Sigmoid colon (tissue), 7 donors: ENCODE measurements around the gene FOXN4. TPM values are rescaled to one million over a fixed set of nuclear protein-coding genes. Genes with fewer than 3 reads are reported as not detected.

Experiments
- DNase-seq: peaks from one replicate; pipeline ENCODE4 v3.0.0-alpha.2; 2019
- H3K27ac ChIP-seq, 4 donors: fragments of 200-600 bp; sonication (generic); one replicate each; pipeline ENCODE4 v1.5.1; 2016 to 2019; ENCODE audit warnings: mild to moderate bottlenecking in 1 of 4
- H3K27me3 ChIP-seq, 3 donors: fragments of 200-600 bp; sonication (generic); one replicate each; pipeline ENCODE4 v1.5.1; 2019; ENCODE audit warnings: mild to moderate bottlenecking in 1 of 3
- H3K36me3 ChIP-seq, 4 donors: fragments of 200-600 bp; sonication (generic); one replicate each; pipeline ENCODE4 v1.5.1; 2016 to 2019
- H3K4me1 ChIP-seq, 4 donors: fragments of 200-600 bp; sonication (generic); one replicate each; pipeline ENCODE4 v1.5.1; 2017 to 2019
- H3K4me3 ChIP-seq, 4 donors: fragments of 200-600 bp; sonication (generic); one replicate each; pipeline ENCODE4 v1.5.1; 2017 to 2019; ENCODE audit warnings: mild to moderate bottlenecking in 2 of 4, moderate library complexity in 1 of 4
- H3K9me3 ChIP-seq, 4 donors: fragments of 200-600 bp in 3 of 4; sonication (generic) in 3 of 4; one replicate each; pipeline versions ENCODE4 v1.5.1 to v1.6.1; 2013 to 2019
- CTCF ChIP-seq, 4 experiments: fragments of 450-650 bp in 3 of 4; fragments of 200-600 bp in 1 of 4; IDR thresholded peaks; one replicate each; pipeline ENCODE4 v1.5.1; 2016 to 2019; ENCODE audit warnings: antibody characterized with exemption in 4 of 4, mild to moderate bottlenecking in 3 of 4, moderate library complexity in 2 of 4
- EP300 ChIP-seq, 4 donors: sonication (generic); formaldehyde crosslinking; IDR thresholded peaks; one replicate each; pipeline ENCODE4 v1.6.1; 2017; ENCODE audit warnings: antibody characterized with exemption in 4 of 4
- POLR2A ChIP-seq, 2 donors: fragments of 450-650 bp; IDR thresholded peaks; one replicate each; pipeline ENCODE4 v1.6.1; 2016; ENCODE audit warnings: antibody characterized with exemption in 2 of 2, mild to moderate bottlenecking in 2 of 2, moderate library complexity in 2 of 2
- POLR2AphosphoS5 ChIP-seq, 4 donors: sonication (generic); formaldehyde crosslinking; IDR thresholded peaks; one replicate each; pipeline ENCODE4 v1.6.1; 2017; ENCODE audit warnings: antibody characterized with exemption in 4 of 4
- WGBS, 2 donors: extraction: QIAGEN DNeasy Blood & Tissue Kit; methylation state at CpG; one replicate each; pipeline ENCODE4 v1.1.7; 2013; 5-methylcytosine and 5-hydroxymethylcytosine counted together
- intact Hi-C: fragments of 100-400 bp; cut with DNase I; formaldehyde crosslinking; loops from one replicate; pipeline ENCODE4 v1.15.1; 2023
- polyA plus RNA-seq, 3 donors: library from polyadenylated mRNA; stranded (reverse); fragments of 200-250 nt; gene quantifications; one replicate each; pipeline ENCODE4 v1.2.3, GENCODE V29; 2013
- total RNA-seq, 4 donors: library from RNA; depleted of rRNA; stranded (reverse); fragments of >200 nt; gene quantifications; one replicate each; pipeline ENCODE4 v1.1.0, GENCODE V29; 2016
- donor health status: healthy with polysubstance abuse.
- donor health status: Bipolar disorder and iron deficiency.
- donor health status: healthy.

The FOXN4 gene
- total and polyA plus RNA-seq, 7 donors: 0.06 to 1.9 (median 0.41) TPM; not detected in 4

GRCh38 chr12:109258607-109259544 lies 50.2 kb downstream of the FOXN4 start:
- DNase-seq: no peak
- Histone ChIP-seq H3K9me3 (peaks cover 0 to 2% (median 1%) of the 10 kb centered on the region in 4 donors), H3K36me3 (peaks cover 71 to 97% (median 78%) of the 10 kb centered on the region in 4 donors), H3K27me3 (no peaks in the 10 kb centered on the region), H3K4me1 (no peaks in the 10 kb centered on the region), H3K27ac (no peak overlapping the region), H3K4me3 (no peak overlapping the region)
- intact Hi-C loops: no loop called here
- 87 to 89% methylated on average over 16 of the region's 16 CpGs for WGBS, 2 donors
- TF ChIP-seq POLR2A (IDR thresholded peaks at IDR 0.05) (no peak), CTCF (IDR thresholded peaks at IDR 0.05) (no peak), EP300 (IDR thresholded peaks at IDR 0.05) (no peak), POLR2AphosphoS5 (IDR thresholded peaks at IDR 0.05) (no peak)

GRCh38 chr12:109258201-109258600 lies 50.9 kb downstream of the FOXN4 start:
- WGBS, 2 donors: 88 to 94% methylated on average over 6 of the region's 6 CpGs
- Histone ChIP-seq H3K27me3 (no peaks in the 10 kb centered on the region), H3K4me3 (no peak overlapping the region), H3K4me1 (no peaks in the 10 kb centered on the region), H3K36me3 (peaks cover 75 to 97% (median 83%) of the 10 kb centered on the region in 4 donors), H3K27ac (no peak overlapping the region), H3K9me3 (peaks cover 0 to 6% (median 5%) of the 10 kb centered on the region in 4 donors)
- no peak for TF ChIP-seq POLR2AphosphoS5 (IDR thresholded peaks at IDR 0.05)
- no peak for TF ChIP-seq POLR2A (IDR thresholded peaks at IDR 0.05)
- no peak for TF ChIP-seq EP300 (IDR thresholded peaks at IDR 0.05)
- TF ChIP-seq CTCF (IDR thresholded peaks at IDR 0.05): no peak
- DNase-seq: peak; percentile 50
- intact Hi-C loops: no loop called here

- DNase-seq: peak; percentile 33
- Histone ChIP-seq H3K27ac (no peak overlapping the region), H3K36me3 (peaks cover 75 to 100% (median 87%) of the 10 kb centered on the region in 4 donors), H3K27me3 (no peaks in the 10 kb centered on the region), H3K4me1 (peaks cover 0 to 3% (median under 1%) of the 10 kb centered on the region in 4 donors), H3K9me3 (peaks cover 0 to 6% (median 5%) of the 10 kb centered on the region in 4 donors), H3K4me3 (no peak overlapping the region)
- 83 to 93% methylated on average over 8 of the region's 8 CpGs for WGBS, 2 donors
- TF ChIP-seq POLR2A (IDR thresholded peaks at IDR 0.05): no peak
- TF ChIP-seq POLR2AphosphoS5 (IDR thresholded peaks at IDR 0.05): no peak
- TF ChIP-seq EP300 (IDR thresholded peaks at IDR 0.05): no peak
- no peak for TF ChIP-seq CTCF (IDR thresholded peaks at IDR 0.05)
- intact Hi-C loops: no loop called here
Observed at GRCh38 chr12:109256011-109256410, 53.1 kb downstream of the FOXN4 start.

- peaks cover 69 to 100% (median 82%) of the 10 kb centered on the region in 4 donors for H3K36me3 ChIP-seq
- WGBS, 2 donors: 94 to 95% methylated on average over 5 of the region's 5 CpGs
- intact Hi-C loops: no loop called here
- H3K4me3 ChIP-seq: no peak overlapping the region
- H3K27me3 ChIP-seq: no peaks in the 10 kb centered on the region
- peak; percentile 53 for DNase-seq
- peaks cover 0 to 9% (median 6%) of the 10 kb centered on the region in 4 donors for H3K4me1 ChIP-seq
- H3K27ac ChIP-seq: no peak overlapping the region
- H3K9me3 ChIP-seq: peaks cover 0 to 6% (median 5%) of the 10 kb centered on the region in 4 donors
- TF ChIP-seq EP300 (IDR thresholded peaks at IDR 0.05) (no peak), CTCF (IDR thresholded peaks at IDR 0.05) (no peak), POLR2A (IDR thresholded peaks at IDR 0.05) (no peak), POLR2AphosphoS5 (IDR thresholded peaks at IDR 0.05) (no peak)
Observed at GRCh38 chr12:109255377-109255776, 53.7 kb downstream of the FOXN4 start.
